ENCODE results near the gene EXOC5. TPM values are rescaled to one million over a fixed set of nuclear protein-coding genes. Genes with fewer than 3 reads are reported as not detected.

The EXOC5 gene
- total RNA-seq, result 10 to 100 TPM; 35.6 to 68.6 (median 50.4) TPM

- ATAC-seq (replicated peaks in 6 of 8), result peak; percentile 88 to 93 (median 90)
- H3K27ac ChIP-seq, result peak within 1 kb of the TSS; percentile 93 to 97
- in situ Hi-C loops (cut with MboI; ENCODE audit: low pct_unique_long_range_greater_than_20kb in 2 of 9, low sequenced_read_pairs in 9 of 9, unreplicated experiment in 9 of 9), result no loop called here
- H3K4me1 ChIP-seq (replicated peaks in 1 of 2), result peaks cover 17 to 22% of the 10 kb centered on the region in 2 donors
- H3K4me3 ChIP-seq, result peak within 1 kb of the TSS; percentile 72 to 96 (median 83)
- WGBS, 10 experiments, result 0 to 2% (median 0%) methylated on average over 1 to 25 of the region's 76 CpGs; no CpG with 5 or more reads in 2 of the 10 experiments
Measured at GRCh38 chr14:57268161-57269069, at the start of gene EXOC5, which contains the start of gene AP5M1. Gene EXOC5 (minus strand): TSS chr14:57268905. CDS start chr14:57268648, 257 bp downstream. Gene AP5M1 (plus strand): TSS chr14:57268971. CDS start chr14:57269315, 344 bp downstream.

GRCh38 chr14:57317248-57317833, 48.6 kb upstream of the EXOC5 start:
- in situ Hi-C loops (cut with MboI; ENCODE audit: low pct_unique_long_range_greater_than_20kb in 2 of 9, low sequenced_read_pairs in 9 of 9, unreplicated experiment in 9 of 9), result loop anchor here in 4 of 9 experiments (25.0 kb wide), 2 partner anchors 780 to 830 kb away; no protein-coding TSS in a partner anchor
- Histone ChIP-seq H3K27ac (no peak overlapping the region), H3K4me3 (no peak overlapping the region), H3K4me1 (replicated peaks in 1 of 2) (peaks cover 0 to 2% of the 10 kb centered on the region in 2 donors)
- peak; percentile 39 to 86 (median 74) for ATAC-seq (replicated peaks in 6 of 8)
- WGBS, 10 experiments, result 0 to 20% (median 0%) methylated on average over 1 to 3 of the region's 3 CpGs; no CpG with 5 or more reads in 1 of the 10 experiments

GRCh38 chr14:57314396-57315089, 45.8 kb upstream of the EXOC5 start:
- Histone ChIP-seq H3K27ac (no peak overlapping the region), H3K4me3 (no peak overlapping the region), H3K4me1 (replicated peaks in 1 of 2) (peaks cover 0 to 2% of the 10 kb centered on the region in 2 donors)
- WGBS, 10 experiments, result 17 to 100% (median 82%) methylated on average over 1 to 7 of the region's 7 CpGs
- no peak for ATAC-seq (replicated peaks in 6 of 8)
- in situ Hi-C loops (cut with MboI; ENCODE audit: low pct_unique_long_range_greater_than_20kb in 2 of 9, low sequenced_read_pairs in 9 of 9, unreplicated experiment in 9 of 9), result loop anchor here in 4 of 9 experiments (25.0 kb wide), 2 partner anchors 777 to 827 kb away; no protein-coding TSS in a partner anchor

GRCh38 chr14:57302883-57303282, 34.2 kb upstream of the EXOC5 start:
- Histone ChIP-seq H3K4me1 (replicated peaks in 1 of 2) (no peaks in the 10 kb centered on the region), H3K27ac (no peak overlapping the region), H3K4me3 (no peak overlapping the region)
- in situ Hi-C loops (cut with MboI; ENCODE audit: low pct_unique_long_range_greater_than_20kb in 2 of 9, low sequenced_read_pairs in 9 of 9, unreplicated experiment in 9 of 9), result loop anchor here in 4 of 9 experiments (25.0 kb wide), 2 partner anchors 766 to 816 kb away; no protein-coding TSS in a partner anchor
- ATAC-seq (replicated peaks in 6 of 8), result no peak
- 37 to 100% (median 86%) methylated on average over 1 to 5 of the region's 5 CpGs for WGBS, 10 experiments

GRCh38 chr14:57299511-57299910, 30.8 kb upstream of the EXOC5 start:
- no peak overlapping the region for H3K4me3 ChIP-seq
- H3K27ac ChIP-seq, result no peak overlapping the region
- no peaks in the 10 kb centered on the region for H3K4me1 ChIP-seq (replicated peaks in 1 of 2)
- in situ Hi-C loops (cut with MboI; ENCODE audit: low pct_unique_long_range_greater_than_20kb in 2 of 9, low sequenced_read_pairs in 9 of 9, unreplicated experiment in 9 of 9), result no loop called here
- 66 to 92% (median 79%) methylated on average over 1 to 3 of the region's 3 CpGs; no CpG with 5 or more reads in 3 of the 10 experiments for WGBS, 10 experiments
- ATAC-seq (replicated peaks in 6 of 8), result no peak

- WGBS, 10 experiments, result 67 to 100% (median 89%) methylated on average over 1 to 4 of the region's 4 CpGs
- in situ Hi-C loops (cut with MboI; ENCODE audit: low pct_unique_long_range_greater_than_20kb in 2 of 9, low sequenced_read_pairs in 9 of 9, unreplicated experiment in 9 of 9), result no loop called here
Measured at GRCh38 chr14:57297852-57298251, 29.1 kb upstream of the EXOC5 start.

GRCh38 chr14:57295239-57295638, 26.5 kb upstream of the EXOC5 start:
- in situ Hi-C loops (cut with MboI; ENCODE audit: low pct_unique_long_range_greater_than_20kb in 2 of 9, low sequenced_read_pairs in 9 of 9, unreplicated experiment in 9 of 9), result no loop called here
- peak in 1 of 8 experiments; percentile 52 for ATAC-seq (replicated peaks in 6 of 8)
- 0 to 67% (median 29%) methylated on average over 1 of the region's 1 CpG; no CpG with 5 or more reads in 3 of the 10 experiments for WGBS, 10 experiments
- Histone ChIP-seq H3K27ac (no peak overlapping the region), H3K4me1 (replicated peaks in 1 of 2) (no peaks in the 10 kb centered on the region), H3K4me3 (no peak overlapping the region)

More at GRCh38 chr14:57297852-57298251, 29.1 kb upstream of the EXOC5 start:
- ATAC-seq (replicated peaks in 6 of 8), result no peak
- Histone ChIP-seq H3K27ac (no peak overlapping the region), H3K4me1 (replicated peaks in 1 of 2) (no peaks in the 10 kb centered on the region), H3K4me3 (no peak overlapping the region)

- in situ Hi-C loops (cut with MboI; ENCODE audit: low pct_unique_long_range_greater_than_20kb in 2 of 9, low sequenced_read_pairs in 9 of 9, unreplicated experiment in 9 of 9), result no loop called here
- ATAC-seq (replicated peaks in 6 of 8), result peak in 3 of 8 experiments; percentile 31 to 64 (median 59)
Measured at GRCh38 chr14:57293866-57294837, 25.4 kb upstream of the EXOC5 start.

GRCh38 chr14:57291692-57292647, 23.3 kb upstream of the EXOC5 start:
- H3K27ac ChIP-seq, result no peak overlapping the region
- H3K4me1 ChIP-seq (replicated peaks in 1 of 2), result no peaks in the 10 kb centered on the region
- in situ Hi-C loops (cut with MboI; ENCODE audit: low pct_unique_long_range_greater_than_20kb in 2 of 9, low sequenced_read_pairs in 9 of 9, unreplicated experiment in 9 of 9), result no loop called here
- no peak for ATAC-seq (replicated peaks in 6 of 8)
- no peak overlapping the region for H3K4me3 ChIP-seq
- WGBS, 10 experiments, result 36 to 72% (median 55%) methylated on average over 3 to 6 of the region's 6 CpGs

More at GRCh38 chr14:57293866-57294837, 25.4 kb upstream of the EXOC5 start:
- Histone ChIP-seq H3K27ac (no peak overlapping the region), H3K4me3 (no peak overlapping the region), H3K4me1 (replicated peaks in 1 of 2) (no peaks in the 10 kb centered on the region)
- WGBS, 10 experiments, result 80 to 100% (median 100%) methylated on average over 1 of the region's 1 CpG; no CpG with 5 or more reads in 3 of the 10 experiments

GRCh38 chr14:57290751-57291150, 22.0 kb upstream of the EXOC5 start:
- ATAC-seq (replicated peaks in 6 of 8), result no peak
- Histone ChIP-seq H3K4me3 (no peak overlapping the region), H3K27ac (no peak overlapping the region), H3K4me1 (replicated peaks in 1 of 2) (no peaks in the 10 kb centered on the region)
- in situ Hi-C loops (cut with MboI; ENCODE audit: low pct_unique_long_range_greater_than_20kb in 2 of 9, low sequenced_read_pairs in 9 of 9, unreplicated experiment in 9 of 9), result no loop called here
- 28 to 85% (median 63%) methylated on average over 1 to 5 of the region's 5 CpGs for WGBS, 10 experiments

GRCh38 chr14:57287745-57288144, 19.0 kb upstream of the EXOC5 start:
- H3K4me3 ChIP-seq, result no peak overlapping the region
- H3K4me1 ChIP-seq (replicated peaks in 1 of 2), result no peaks in the 10 kb centered on the region
- WGBS, 10 experiments, result 50 to 100% (median 98%) methylated on average over 1 to 2 of the region's 2 CpGs; no CpG with 5 or more reads in 4 of the 10 experiments
- no peak for ATAC-seq (replicated peaks in 6 of 8)
- in situ Hi-C loops (cut with MboI; ENCODE audit: low pct_unique_long_range_greater_than_20kb in 2 of 9, low sequenced_read_pairs in 9 of 9, unreplicated experiment in 9 of 9), result no loop called here
- no peak overlapping the region for H3K27ac ChIP-seq
